ENCODE measurements around the gene TBC1D26.
"Not testable (repeated sequence)": the region's sequence is repeated elsewhere in the genome, so short reads cannot be mapped to it uniquely, and the experiment has no call there.

Gene TBC1D26

GRCh38 chr17:15731900-15732299, at the start of gene TBC1D26:
Gene TBC1D26 (plus strand): TSS chr17:15732283. CDS start chr17:15735349, 3,066 bp downstream.
- not testable (repeated sequence) for DNase-seq (ENCODE audit: low read depth in 2 of 2)

GRCh38 chr17:15683135-15683534, 48.9 kb upstream of the TBC1D26 start:
- DNase-seq (ENCODE audit: low read depth in 2 of 2), result not testable (repeated sequence)

- DNase-seq (ENCODE audit: low read depth in 2 of 2), result peak; percentile 22 to 63
Observed at GRCh38 chr17:15683824-15684478, 48.1 kb upstream of the TBC1D26 start, which contains the start of gene TRIM16. Gene TRIM16 (minus strand): TSS chr17:15684311. CDS start chr17:15651609, 32,702 bp downstream.

- DNase-seq (ENCODE audit: low read depth in 2 of 2), result not testable (repeated sequence)
Observed at GRCh38 chr17:15687494-15687893, 44.6 kb upstream of the TBC1D26 start.

- DNase-seq (ENCODE audit: low read depth in 2 of 2), result not testable (repeated sequence)
Observed at GRCh38 chr17:15698967-15699366, 33.1 kb upstream of the TBC1D26 start.

- DNase-seq (ENCODE audit: low read depth in 2 of 2), result peak; percentile 85 to 90
Observed at GRCh38 chr17:15699413-15699924, 32.6 kb upstream of the TBC1D26 start, which contains the start of gene ZNF286A. Gene ZNF286A (plus strand): TSS chr17:15699752. CDS start chr17:15700330, 578 bp downstream.

GRCh38 chr17:15699937-15700336, 32.1 kb upstream of the TBC1D26 start:
- DNase-seq (ENCODE audit: low read depth in 2 of 2), result not testable (repeated sequence)

GRCh38 chr17:15704239-15704638, 27.8 kb upstream of the TBC1D26 start:
- DNase-seq (ENCODE audit: low read depth in 2 of 2), result not testable (repeated sequence)

- DNase-seq (ENCODE audit: low read depth in 2 of 2), result not testable (repeated sequence)
Observed at GRCh38 chr17:15704813-15705212, 27.3 kb upstream of the TBC1D26 start.

- DNase-seq (ENCODE audit: low read depth in 2 of 2), result not testable (repeated sequence)
Observed at GRCh38 chr17:15708879-15709278, 23.2 kb upstream of the TBC1D26 start.

GRCh38 chr17:15716601-15717563, 15.2 kb upstream of the TBC1D26 start:
- DNase-seq (ENCODE audit: low read depth in 2 of 2), result not testable (repeated sequence)

GRCh38 chr17:15730535-15730934, 1.5 kb upstream of the TBC1D26 start:
- not testable (repeated sequence) for DNase-seq (ENCODE audit: low read depth in 2 of 2)

GRCh38 chr17:15733174-15733789, 1.2 kb downstream of the TBC1D26 start:
- not testable (repeated sequence) for DNase-seq (ENCODE audit: low read depth in 2 of 2)

GRCh38 chr17:15736578-15736977, 4.5 kb downstream of the TBC1D26 start:
- not testable (repeated sequence) for DNase-seq (ENCODE audit: low read depth in 2 of 2)

- DNase-seq (ENCODE audit: low read depth in 2 of 2), result no peak
Observed at GRCh38 chr17:15738066-15738465, 6.0 kb downstream of the TBC1D26 start.

- not testable (repeated sequence) for DNase-seq (ENCODE audit: low read depth in 2 of 2)
Observed at GRCh38 chr17:15739259-15739658, 7.2 kb downstream of the TBC1D26 start.

- not testable (repeated sequence) for DNase-seq (ENCODE audit: low read depth in 2 of 2)
Observed at GRCh38 chr17:15740041-15740440, 8.0 kb downstream of the TBC1D26 start.

GRCh38 chr17:15740570-15741120, 8.6 kb downstream of the TBC1D26 start:
- no peak for DNase-seq (ENCODE audit: low read depth in 2 of 2)

GRCh38 chr17:15741624-15742023, 9.5 kb downstream of the TBC1D26 start:
- DNase-seq (ENCODE audit: low read depth in 2 of 2), result no peak

GRCh38 chr17:15742051-15742795, 10.1 kb downstream of the TBC1D26 start:
- no peak for DNase-seq (ENCODE audit: low read depth in 2 of 2)
